ENCODE data around the gene FAM118B. TPM values are rescaled to one million over a fixed set of nuclear protein-coding genes. Genes with fewer than 3 reads are reported as not detected.
A peak's percentile ranks its signal among the peaks of the same experiment; 100 is the strongest.

Gene FAM118B
- total and polyA plus RNA-seq, 8 donors: 6.9 to 50.7 (median 23.5) TPM

- Histone ChIP-seq H3K27ac (peak overlapping the region in 2 of 5 donors; percentile 34 to 60), H3K4me1 (peaks cover 0 to 27% (median 4%) of the 10 kb centered on the region in 4 donors), H3K36me3 (no peaks in the 10 kb centered on the region), H3K4me3 (no peak overlapping the region), H3K27me3 (no peaks in the 10 kb centered on the region), H3K9me3 (no peaks in the 10 kb centered on the region)
- TF ChIP-seq EP300 (IDR thresholded peaks at IDR 0.05) (no peak), POLR2AphosphoS5 (IDR thresholded peaks at IDR 0.05) (no peak), CTCF (IDR thresholded peaks at IDR 0.05) (no peak), POLR2A (IDR thresholded peaks at IDR 0.05) (no peak)
- intact Hi-C loops (cut with DNase I; ENCODE audit: low total_unique reads): no loop called here
- WGBS, 5 donors: 62 to 89% (median 75%) methylated on average over 9 of the region's 9 CpGs
- no peak for DNase-seq
Measured at GRCh38 chr11:126163779-126164178, 47.8 kb upstream of the FAM118B start.

- Histone ChIP-seq H3K9me3 (no peaks in the 10 kb centered on the region), H3K27ac (no peak overlapping the region), H3K27me3 (no peaks in the 10 kb centered on the region), H3K4me1 (peaks cover 0 to 27% (median 4%) of the 10 kb centered on the region in 4 donors), H3K36me3 (no peaks in the 10 kb centered on the region), H3K4me3 (no peak overlapping the region)
- no peak for DNase-seq
- intact Hi-C loops (cut with DNase I; ENCODE audit: low total_unique reads): no loop called here
- TF ChIP-seq POLR2AphosphoS5 (IDR thresholded peaks at IDR 0.05) (no peak), POLR2A (IDR thresholded peaks at IDR 0.05) (no peak), EP300 (IDR thresholded peaks at IDR 0.05) (no peak), CTCF (IDR thresholded peaks at IDR 0.05) (no peak)
- 85 to 90% (median 89%) methylated on average over 7 to 8 of the region's 8 CpGs for WGBS, 5 donors
Measured at GRCh38 chr11:126164781-126165180, 46.8 kb upstream of the FAM118B start.

GRCh38 chr11:126165311-126165720 lies 46.3 kb upstream of the FAM118B start:
- WGBS, 5 donors: 75 to 82% (median 78%) methylated on average over 9 of the region's 9 CpGs

GRCh38 chr11:126165757-126166156 lies 45.8 kb upstream of the FAM118B start:
- no peak overlapping the region for H3K4me3 ChIP-seq
- no peaks in the 10 kb centered on the region for H3K27me3 ChIP-seq
- H3K9me3 ChIP-seq: no peaks in the 10 kb centered on the region
- peaks cover 0 to 27% (median 4%) of the 10 kb centered on the region in 4 donors for H3K4me1 ChIP-seq
- peak in 1 of 2 donors; percentile 80 for DNase-seq
- intact Hi-C loops (cut with DNase I; ENCODE audit: low total_unique reads): no loop called here
- H3K27ac ChIP-seq: no peak overlapping the region
- 64 to 80% (median 74%) methylated on average over 10 of the region's 10 CpGs for WGBS, 5 donors
- no peaks in the 10 kb centered on the region for H3K36me3 ChIP-seq
- TF ChIP-seq POLR2AphosphoS5 (IDR thresholded peaks at IDR 0.05) (no peak), CTCF (IDR thresholded peaks at IDR 0.05) (no peak), EP300 (IDR thresholded peaks at IDR 0.05) (no peak), POLR2A (IDR thresholded peaks at IDR 0.05) (no peak)

More at GRCh38 chr11:126165311-126165720, 46.3 kb upstream of the FAM118B start:
- intact Hi-C loops (cut with DNase I; ENCODE audit: low total_unique reads): no loop called here
- TF ChIP-seq POLR2AphosphoS5 (IDR thresholded peaks at IDR 0.05) (no peak), POLR2A (IDR thresholded peaks at IDR 0.05) (no peak), CTCF (IDR thresholded peaks at IDR 0.05) (no peak)
- no peaks in the 10 kb centered on the region for H3K36me3 ChIP-seq
- peaks cover 0 to 27% (median 4%) of the 10 kb centered on the region in 4 donors for H3K4me1 ChIP-seq
- no peak overlapping the region for H3K27ac ChIP-seq
- no peaks in the 10 kb centered on the region for H3K27me3 ChIP-seq
- no peaks in the 10 kb centered on the region for H3K9me3 ChIP-seq
- no peak overlapping the region for H3K4me3 ChIP-seq
- no peak for DNase-seq

Data from stomach (tissue), 9 donors.